Posterior vena cava (tissue), 2 donors: ENCODE data around the gene GRK2. TPM values are rescaled to one million over a fixed set of nuclear protein-coding genes. Genes with fewer than 3 reads are reported as not detected.

ENCODE experiments used
- DNase-seq: peaks from one replicate; pipeline ENCODE4 v3.0.0-alpha.2; 2020; ENCODE audit warnings: low spot score
- intact Hi-C, 2 donors: fragments of 100-400 bp; cut with DNase I; formaldehyde crosslinking; loops; one replicate each; pipeline versions ENCODE4 v1.14.1 to v1.14.2; 2022 to 2023
- total RNA-seq, 2 donors: library from RNA; stranded (reverse); fragmentation: NEBNext Ultra II Directional; extraction: Animal tissue kit (Norgen Biotek cat#: 25700); gene quantifications; one replicate each; pipeline ENCODE4 v1.2.1, GENCODE V29; 2021
- donor health status: DM: yes; HTN: yes; CAD: no.
- donor health status: DM: yes; HTN: yes; CAD: no.

Gene GRK2
- total RNA-seq, 2 donors from 2014 or later, result 50.4 to 58.2 TPM

GRCh38 chr11:67267188-67268080, 1.2 kb downstream of the GRK2 start:
- DNase-seq, result peak; percentile 79
- intact Hi-C loops, result loop anchor here (5.0 kb wide), 2 partner anchors 110 to 115 kb away; no protein-coding TSS in a partner anchor

GRCh38 chr11:67268081-67268961, 2.0 kb downstream of the GRK2 start:
- intact Hi-C loops, result loop anchor here (5.0 kb wide), 2 partner anchors 109 to 114 kb away; no protein-coding TSS in a partner anchor
- DNase-seq, result peak; percentile 81

- intact Hi-C loops, result loop anchor here (5.0 kb wide), 2 partner anchors 108 to 113 kb away; no protein-coding TSS in a partner anchor
- DNase-seq, result peak; percentile 79
Measured at GRCh38 chr11:67268962-67269268, 2.6 kb downstream of the GRK2 start.

- peak; percentile 78 for DNase-seq
- intact Hi-C loops, result loop anchor here (5.0 kb wide), 3 partner anchors 108 to 123 kb away; partner anchors contain the start of gene RAD9A (in 1 of the 2)
Measured at GRCh38 chr11:67269401-67270255, 3.4 kb downstream of the GRK2 start.

GRCh38 chr11:67270256-67271204, 4.3 kb downstream of the GRK2 start:
- intact Hi-C loops, result loop anchor here in 1 of 2 donors (5.0 kb wide), 1 partner anchor 122 kb away; the partner anchor contains the start of gene RAD9A
- peak; percentile 82 for DNase-seq

GRCh38 chr11:67271205-67271540, 4.9 kb downstream of the GRK2 start:
- DNase-seq, result no peak
- intact Hi-C loops, result loop anchor here in 1 of 2 donors (5.0 kb wide), 1 partner anchor 121 kb away; the partner anchor contains the start of gene RAD9A

DNA sequence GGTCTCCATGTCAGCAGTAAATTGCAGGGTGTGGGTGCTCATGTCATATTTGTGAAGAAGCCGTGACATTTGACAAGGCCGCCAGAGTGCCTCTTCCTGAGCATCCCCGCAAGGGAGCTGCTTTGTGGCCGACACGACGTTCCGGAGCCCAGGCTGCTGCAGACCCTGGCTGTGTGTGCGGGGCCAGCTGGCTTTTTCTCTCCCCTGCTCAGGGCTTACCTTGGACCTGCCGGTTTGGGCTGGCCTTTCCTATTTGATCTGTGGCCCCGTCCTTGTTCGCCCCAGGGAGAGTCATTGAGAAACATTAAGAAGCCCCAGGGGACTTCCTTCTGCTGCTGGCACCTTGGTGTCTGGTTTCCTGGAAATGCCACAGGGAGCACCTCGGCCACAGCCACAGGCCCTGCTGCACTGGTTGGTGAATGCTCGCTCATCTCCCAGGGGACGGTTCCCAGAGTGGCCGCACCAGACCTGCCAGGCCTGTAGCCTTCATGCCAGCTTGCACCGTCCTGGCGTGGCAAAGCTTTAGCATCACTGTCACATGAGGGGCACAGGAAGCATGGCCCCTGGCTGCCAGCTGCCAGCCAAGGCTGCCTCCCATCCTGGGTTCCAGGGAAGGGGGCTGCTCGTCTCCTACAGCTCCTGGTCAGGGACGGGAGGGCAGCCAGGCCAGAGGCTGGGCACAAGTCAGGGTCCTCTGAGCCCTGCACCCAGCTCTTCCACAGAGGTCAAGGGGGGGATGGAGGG, 5.4 kb downstream of the GRK2 start:
- peak; percentile 80 for DNase-seq
- intact Hi-C loops, result loop anchor here in 1 of 2 donors (5.0 kb wide), 1 partner anchor 121 kb away; the partner anchor contains the start of gene RAD9A

GRCh38 chr11:67272327-67273259, 6.3 kb downstream of the GRK2 start:
- DNase-seq, result peak; percentile 76
- intact Hi-C loops, result loop anchor here in 1 of 2 donors (5.0 kb wide), 1 partner anchor 120 kb away; the partner anchor contains the start of gene RAD9A

- peak; percentile 76 for DNase-seq
- intact Hi-C loops, result loop anchor here in 1 of 2 donors (5.0 kb wide), 1 partner anchor 119 kb away; the partner anchor contains the start of gene RAD9A
Measured at GRCh38 chr11:67273260-67273990, 7.2 kb downstream of the GRK2 start.

DNA sequence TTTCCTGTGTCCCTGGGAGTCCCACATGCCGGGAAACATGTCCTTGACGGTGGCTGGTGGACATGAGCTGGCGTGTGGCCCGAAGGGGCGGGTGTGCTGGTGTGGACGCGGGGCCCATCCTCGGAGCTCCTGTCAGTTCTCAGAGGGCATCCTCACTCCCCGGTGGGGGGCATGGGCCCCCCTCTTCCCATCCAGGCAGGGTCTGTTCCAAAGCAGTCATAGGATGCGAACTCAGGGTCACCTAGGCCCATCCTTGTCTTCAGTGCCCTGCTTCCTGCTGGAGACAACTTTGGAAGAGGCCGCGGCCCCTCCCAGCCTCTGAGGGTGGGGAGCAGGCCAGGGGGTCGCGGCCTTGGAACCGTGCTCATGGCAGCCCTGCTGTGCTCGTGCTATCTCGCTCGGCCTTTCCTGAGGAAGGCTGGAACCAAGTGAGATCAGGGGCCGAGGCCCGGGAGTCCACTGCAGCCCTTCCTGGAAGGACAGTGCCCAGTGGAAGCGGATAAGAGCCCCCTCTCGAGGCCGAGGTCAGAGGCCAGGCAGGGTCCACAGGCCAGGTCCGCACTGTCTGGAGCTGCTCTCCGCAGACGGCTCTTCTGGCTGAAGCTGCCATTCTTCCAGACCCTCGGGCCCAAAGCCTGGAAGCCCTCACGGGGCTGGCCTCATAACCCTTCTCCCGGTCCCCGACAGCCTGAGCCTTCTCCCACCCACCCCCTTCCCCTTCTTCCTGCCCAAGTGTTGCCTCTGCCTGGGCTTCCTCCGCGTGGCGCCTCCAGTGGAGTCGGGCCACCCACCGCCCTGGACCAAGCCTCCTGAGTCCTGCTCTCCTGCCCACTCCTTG, 8.7 kb downstream of the GRK2 start:
- intact Hi-C loops, result loop anchor here in 1 of 2 donors (5.0 kb wide), 1 partner anchor 117 kb away; the partner anchor contains the start of gene RAD9A
- peak; percentile 87 for DNase-seq

GRCh38 chr11:67275606-67276409, 9.5 kb downstream of the GRK2 start:
- intact Hi-C loops, result no loop called here
- DNase-seq, result peak; percentile 68

- peak; percentile 89 for DNase-seq
- intact Hi-C loops, result no loop called here
Measured at GRCh38 chr11:67276781-67277230, 10.5 kb downstream of the GRK2 start.

DNA sequence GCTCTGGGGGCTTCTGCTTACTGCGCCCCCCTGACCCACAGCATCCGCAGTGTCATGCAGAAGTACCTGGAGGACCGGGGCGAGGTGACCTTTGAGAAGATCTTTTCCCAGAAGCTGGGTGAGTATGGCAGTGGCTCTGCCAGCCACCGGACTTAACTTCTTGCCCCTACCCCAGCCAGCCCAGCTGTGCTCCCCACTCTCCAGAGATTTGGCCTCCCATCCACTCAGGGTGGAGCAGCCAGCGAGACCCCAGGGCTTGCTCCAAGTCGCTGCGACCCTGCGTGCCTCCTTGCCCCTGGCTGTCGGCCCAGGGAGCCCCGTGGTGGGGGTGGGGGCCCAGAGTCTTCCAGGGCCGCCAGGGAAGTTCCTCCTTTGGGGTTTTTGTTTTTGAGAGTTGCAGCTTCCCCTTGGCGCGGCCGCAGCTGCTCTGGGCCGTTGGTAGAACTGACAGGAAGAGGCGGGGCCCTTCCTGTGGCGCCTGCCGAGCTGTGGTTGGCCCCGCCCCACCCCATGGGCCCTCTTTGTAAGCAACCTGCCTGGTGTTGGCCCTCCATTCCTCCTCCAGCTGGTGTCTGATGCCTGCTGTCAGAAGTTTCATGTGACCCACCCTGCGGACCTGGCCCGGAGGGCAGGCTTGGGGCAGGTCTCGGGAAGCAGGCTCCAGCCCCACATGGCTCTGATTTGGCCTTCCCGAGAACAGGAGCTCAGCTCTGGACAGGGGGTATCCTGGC, 11.1 kb downstream of the GRK2 start:
- DNase-seq, result peak; percentile 97
- intact Hi-C loops, result no loop called here
